Measurements from ENCODE around the gene DIDO1. TPM values are rescaled to one million over a fixed set of nuclear protein-coding genes. Genes with fewer than 3 reads are reported as not detected.
A peak's percentile ranks its signal among the peaks of the same experiment; 100 is the strongest.
"Not testable (repeated sequence)": the region's sequence is repeated elsewhere in the genome, so short reads cannot be mapped to it uniquely, and the experiment has no call there.

Gene DIDO1
- total RNA-seq, 1 donor from 2014 or later, result 22.8 TPM

DNA sequence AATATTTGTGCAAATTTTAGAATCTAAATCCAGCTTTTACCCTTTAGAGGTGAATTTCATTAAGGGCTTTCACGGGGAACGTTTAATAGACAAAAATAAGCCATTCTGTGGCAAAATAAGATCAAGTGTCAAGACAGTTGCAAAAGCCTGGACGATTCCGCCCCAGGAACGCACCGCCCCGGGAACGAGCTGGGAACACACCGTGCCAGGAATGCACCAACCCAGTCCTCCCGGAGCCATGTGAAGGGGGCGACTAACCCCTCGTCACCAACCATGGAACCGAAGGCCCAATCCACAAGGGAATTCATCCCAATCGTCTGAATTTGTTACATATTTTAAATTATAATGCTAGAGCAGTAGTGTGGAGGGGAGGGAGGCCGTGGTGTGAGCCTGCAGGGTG, 43.9 kb downstream of the DIDO1 start:
- ATAC-seq (no peak), DNase-seq (ENCODE audit: low spot score) (no peak)

DNA sequence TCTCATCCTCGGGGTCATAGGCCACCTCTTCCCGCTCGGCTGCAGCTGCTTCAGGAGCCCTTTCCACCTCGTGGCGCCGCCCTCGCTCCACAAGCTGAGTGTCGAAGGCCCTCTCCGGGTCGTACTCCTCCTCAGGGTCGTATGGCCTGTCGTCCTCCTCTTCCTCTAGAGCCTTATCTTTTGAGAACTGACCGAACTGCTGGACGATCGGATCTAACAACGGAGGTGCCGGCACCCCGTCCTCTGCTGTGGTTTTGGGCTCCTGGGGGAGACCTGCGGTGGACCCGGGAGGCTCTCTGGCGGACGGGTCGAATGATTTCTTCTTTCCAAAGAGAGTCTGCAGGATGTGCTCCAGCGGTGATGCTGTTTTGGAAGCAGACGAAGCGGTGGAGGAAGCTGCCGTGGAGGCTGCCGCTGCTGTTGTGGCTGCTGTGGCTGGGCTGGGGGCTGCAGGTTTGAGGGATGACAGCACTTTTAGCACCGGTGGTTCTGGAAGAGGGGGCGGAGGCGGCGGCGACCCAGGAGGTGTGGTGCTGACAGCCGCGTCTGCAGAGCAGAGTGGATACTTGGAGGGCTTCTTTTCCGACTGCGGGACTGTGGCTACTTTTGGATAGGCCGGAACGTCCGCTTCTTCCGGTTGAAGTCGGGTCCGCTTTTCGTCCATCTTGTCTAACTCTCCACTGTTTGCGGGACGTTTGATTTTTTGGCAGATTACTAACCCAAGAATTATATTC, 44.5 kb downstream of the DIDO1 start:
- ATAC-seq (no peak), DNase-seq (ENCODE audit: low spot score) (no peak)

DNA sequence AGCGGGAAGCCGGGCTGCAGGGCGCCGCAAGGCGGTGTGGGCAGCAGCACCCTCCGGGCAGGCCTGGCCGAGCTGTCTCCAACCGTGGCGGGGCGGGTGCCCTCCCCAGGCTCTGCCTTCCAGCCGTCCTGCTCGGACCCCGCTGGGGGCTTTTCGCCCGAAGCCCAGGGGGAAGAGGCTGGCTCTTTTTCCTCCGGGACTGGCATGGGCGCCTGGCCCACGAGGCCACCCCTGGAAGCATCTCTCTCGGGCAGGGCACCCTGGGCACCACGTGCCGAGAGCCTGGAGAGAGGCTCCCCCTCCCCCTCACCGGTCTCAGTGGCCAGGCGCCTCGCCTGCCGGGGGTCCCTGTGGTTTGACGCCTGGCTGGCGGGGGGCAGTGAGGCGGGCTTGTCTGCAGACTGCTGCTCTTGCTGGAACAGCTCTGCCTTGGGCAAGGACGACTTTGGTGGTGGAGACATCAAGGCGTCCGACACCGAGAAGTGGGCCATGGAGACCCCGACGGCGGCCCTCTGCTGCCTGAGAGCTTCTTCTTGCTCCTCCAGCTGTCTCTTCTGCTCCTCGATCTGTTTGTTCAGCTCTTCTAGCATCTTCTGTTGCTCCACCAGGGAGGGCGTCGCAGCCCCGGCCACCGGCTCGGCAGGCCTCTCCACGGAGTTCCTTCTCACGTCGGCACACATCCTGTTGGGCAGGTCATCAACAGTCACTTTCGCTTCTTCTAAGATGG, 45.2 kb downstream of the DIDO1 start:
- no peak for ATAC-seq

DNA sequence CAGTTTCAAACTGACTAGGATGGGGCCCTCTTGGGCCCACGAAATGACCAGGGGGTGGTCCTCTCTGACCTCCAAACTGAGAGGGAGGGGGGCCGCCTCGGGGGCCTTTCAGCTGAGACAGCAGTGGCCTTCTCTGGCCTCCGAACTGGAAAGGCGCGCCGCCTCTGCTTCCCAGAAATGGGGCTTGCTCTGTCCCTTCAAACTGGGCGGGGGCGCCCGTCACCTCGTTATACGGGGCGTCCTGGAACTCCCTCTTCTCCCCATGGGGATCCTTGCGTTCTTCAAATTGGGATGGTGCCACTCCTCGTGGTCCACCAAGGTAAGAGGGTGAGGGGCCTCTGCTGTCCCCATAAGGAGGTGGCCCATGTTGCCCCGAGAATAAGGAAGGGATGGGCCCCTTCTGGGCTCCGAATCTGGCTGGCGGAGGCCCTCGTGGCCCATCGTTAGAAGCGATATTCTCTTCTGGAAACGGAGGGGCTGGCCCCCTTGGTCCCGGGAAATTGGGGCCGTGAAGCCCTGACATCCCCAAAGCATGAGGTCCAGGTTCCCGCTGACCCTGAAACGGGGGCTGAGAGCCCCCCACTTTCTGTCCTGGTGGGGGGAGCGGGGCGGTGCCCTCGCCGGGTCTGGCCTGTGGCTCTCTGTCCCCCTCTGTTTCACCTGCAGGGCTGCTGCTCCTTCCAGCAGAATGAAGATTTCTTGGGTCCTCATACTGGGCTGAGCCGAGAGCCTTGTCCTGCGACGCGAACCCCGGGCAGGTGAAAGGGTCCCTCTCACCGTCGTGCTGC, 46.0 kb downstream of the DIDO1 start:
- no peak for DNase-seq (ENCODE audit: low spot score)

More for the DNA sequence above, 45.2 kb downstream of the DIDO1 start:
- no peak for DNase-seq (ENCODE audit: low spot score)

DNA sequence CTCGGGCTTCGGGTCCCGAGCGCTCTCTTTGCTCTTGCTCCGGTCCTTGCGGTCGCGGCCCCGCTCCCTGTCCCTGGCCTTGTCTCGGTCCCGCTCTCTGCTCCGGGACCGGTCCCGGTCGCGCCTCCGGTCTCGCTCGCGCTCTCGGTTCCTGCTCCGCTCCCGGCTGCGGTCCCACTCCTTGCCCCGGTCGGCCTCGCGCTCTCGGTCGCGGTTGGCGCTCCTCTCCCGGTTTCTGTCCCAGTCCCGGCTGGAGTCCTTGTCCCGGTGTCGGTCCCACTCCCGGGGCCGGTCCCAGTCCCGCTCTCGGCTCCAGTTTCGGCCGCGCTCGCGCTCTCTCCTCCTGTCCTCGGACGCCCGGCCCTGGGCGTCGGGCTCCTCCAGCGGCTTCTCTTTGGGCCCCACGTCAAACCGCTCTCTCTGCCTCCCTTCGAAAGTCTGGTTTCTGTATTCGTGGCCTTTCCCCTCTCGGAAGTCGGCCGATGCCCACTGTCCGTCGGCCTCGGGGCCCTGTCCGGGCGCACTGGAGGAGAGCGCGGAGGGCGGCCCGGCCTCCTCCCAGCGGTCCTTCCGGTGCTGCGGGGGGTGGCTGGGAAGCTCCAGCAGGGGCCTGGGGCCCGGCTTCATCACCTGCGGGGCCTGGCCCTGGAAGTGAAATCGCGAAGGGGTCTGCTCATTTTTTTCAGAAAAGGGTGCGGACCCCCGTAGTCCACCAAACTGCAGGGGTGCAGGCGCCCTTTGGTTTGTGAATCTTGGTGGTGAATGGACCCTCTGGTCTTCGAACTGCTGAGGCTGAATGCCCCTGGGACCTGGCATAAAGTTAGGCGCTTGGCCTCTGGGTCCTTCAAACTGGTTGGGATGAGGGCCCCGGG, 46.8 kb downstream of the DIDO1 start:
- ATAC-seq, result no peak
- DNase-seq (ENCODE audit: low spot score), result no peak

More for the DNA sequence above, 46.0 kb downstream of the DIDO1 start:
- no peak for ATAC-seq

DNA sequence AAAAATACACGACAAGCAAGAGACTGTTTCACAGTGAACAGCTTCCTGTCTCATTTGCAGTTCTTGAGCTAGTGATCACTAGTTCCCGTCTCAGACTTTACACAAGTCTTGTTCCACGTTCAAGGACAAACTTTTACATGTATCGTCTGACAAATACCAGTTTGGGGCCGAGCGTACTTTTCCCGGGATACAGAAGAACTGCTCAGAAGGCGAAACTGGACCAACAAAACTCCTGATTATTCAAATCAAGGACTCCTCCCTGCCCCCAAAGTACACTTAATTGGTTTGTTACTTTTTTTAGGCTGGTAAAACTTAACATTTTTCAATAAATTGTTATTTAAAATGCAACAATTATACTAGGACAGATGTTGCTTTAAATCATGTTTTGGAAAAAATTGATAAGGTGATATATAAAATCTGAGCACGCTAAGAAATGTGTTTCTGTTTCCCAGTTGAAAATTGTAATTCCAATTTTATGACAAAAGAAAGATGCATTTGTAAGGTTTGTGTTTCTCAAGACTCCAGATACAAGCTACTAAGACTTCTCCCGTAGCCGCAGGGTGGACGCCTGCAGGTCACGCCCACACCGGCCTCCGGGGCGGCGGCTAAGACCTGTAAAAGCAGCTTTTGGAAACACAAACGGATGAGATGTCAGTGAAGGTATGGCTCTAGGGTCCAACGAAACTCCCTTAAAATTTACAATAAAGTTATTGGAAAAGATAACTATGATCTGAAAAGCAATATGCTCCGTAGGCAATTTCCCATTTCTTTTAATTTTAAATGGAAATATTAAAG, 47.9 kb downstream of the DIDO1 start:
- DNase-seq (ENCODE audit: low spot score), result no peak
- ATAC-seq, result no peak

DNA sequence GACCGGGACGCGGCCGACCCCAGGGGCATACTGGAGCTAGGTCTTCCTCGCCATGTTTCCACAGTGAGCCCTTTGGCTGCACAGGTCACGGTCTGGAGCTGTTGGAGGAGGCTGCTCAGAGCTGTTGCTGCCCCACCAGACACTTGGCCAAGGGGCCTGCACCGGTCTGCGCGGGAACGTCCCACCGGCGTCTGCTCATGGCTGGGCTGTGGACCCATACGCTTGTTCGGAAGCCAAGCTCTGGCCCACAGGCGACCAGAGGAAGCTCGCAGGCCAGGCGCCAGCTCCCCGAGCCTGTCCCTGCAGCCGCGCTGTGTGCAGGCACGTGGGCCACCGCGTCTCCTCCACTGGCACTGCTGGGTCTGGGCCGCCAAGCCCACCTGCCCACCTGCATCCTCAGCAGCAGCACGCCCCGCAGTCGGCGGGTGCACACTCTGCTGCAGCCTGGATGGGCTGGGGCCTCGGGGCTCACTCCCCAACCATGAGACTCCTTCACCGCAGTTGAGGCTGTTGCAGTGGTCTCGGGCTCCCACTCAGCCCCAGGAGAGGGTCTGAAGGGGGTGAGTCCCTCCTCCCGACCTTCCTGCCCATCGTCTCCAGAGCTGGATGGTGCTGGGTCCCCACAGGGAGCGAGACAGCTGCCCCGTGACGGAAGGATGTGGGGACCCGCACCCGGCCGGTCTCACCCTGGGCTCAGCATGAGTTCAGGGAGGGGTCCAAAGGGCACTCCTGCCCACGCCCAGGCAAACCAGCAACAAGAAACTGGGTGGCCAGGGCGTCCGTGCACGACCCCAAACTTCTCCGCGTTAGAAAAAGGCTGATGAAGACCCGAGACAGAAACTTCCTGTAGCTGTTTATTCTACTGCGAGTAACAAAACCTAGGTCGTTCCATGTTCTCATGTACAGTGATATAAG, 49.1 kb downstream of the DIDO1 start:
- DNase-seq (ENCODE audit: low spot score), result no peak
- peak; percentile 24 for ATAC-seq

DNA sequence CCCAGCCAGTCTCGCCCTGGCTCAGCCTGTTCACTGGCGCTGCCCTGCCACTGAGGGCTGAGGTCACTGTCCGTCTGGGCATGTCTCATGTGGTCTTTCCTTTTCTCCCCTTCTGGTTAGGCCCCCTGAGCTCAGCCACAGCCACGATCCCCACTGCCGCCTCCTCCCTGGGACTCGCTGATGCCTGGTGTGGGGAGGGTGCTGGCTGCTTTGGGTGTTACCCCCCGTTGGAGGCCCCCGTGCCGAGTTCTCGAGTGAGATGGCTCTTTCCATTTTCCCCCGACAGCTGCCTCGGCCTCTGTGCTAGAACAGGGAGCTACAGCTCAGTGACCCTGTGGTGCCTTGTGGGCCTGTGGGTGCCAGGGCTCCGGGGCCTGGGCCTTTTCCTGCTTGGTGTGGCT, 49.8 kb downstream of the DIDO1 start:
- ATAC-seq (no peak), DNase-seq (ENCODE audit: low spot score) (no peak)

DNA sequence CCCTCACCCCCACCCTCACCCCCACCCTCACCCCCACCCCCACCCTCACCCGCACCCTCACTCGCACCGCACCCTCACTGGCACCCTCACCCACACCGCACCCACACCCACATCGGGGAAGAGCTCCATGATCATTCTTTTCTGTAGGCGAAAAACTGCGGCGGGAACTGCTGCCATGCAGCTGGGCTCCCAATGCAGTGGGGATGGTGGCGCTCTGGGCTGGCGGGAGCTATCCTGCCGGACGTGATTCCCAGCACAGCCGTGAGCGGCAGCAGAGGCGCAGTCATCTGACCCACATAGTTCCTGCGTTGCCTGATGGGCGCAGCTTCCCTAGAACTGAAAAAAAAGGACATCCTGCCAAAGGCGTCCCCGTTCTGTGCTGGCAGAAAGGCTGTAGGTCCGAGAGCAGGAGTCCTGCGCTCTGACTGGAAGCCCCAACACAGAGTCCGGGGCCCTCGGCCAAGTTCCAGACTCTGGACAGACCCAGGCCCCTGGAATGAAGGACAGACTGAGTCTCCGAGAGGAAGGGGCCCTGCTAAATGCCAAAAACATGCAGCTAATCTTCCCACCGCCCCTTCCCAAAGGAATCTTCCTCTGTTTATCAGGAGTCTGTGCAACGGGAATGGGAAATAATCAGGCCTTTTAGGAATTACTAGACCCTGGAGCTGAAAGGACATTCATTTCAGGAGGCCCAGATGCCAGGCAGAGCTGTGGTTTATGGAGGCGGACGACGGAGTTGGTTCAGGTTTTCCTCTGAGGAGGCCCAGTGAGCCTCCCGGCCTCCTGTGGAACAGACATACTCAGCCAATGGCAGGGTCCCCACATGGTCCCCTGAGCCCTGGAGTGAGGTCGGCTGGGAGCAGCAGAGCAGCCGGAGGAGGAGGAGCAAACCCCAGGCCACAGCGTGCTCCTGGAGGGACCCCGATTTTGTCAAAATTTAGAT, 50.6 kb downstream of the DIDO1 start:
- peak; percentile 75 for DNase-seq (ENCODE audit: low spot score)
- ATAC-seq, result peak; percentile 89

DNA sequence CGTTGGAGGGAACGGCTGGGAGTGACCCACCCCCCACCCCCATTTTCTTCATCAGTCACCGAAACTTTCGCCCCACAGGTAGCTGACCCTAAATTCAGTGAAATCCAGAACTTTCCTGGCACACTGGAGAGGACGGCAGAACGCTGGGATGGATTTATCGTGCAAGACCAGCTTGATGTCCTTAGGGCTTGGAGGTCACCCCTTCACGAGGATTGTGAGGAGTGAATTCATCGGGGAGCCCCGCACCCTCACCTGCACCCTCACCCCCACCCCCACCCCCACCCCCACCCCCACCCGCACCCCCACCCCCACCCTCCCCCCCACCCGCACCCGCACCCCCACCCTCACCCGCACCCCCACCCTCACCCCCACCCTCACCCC, 51.4 kb downstream of the DIDO1 start:
- no peak for ATAC-seq
- no peak for DNase-seq (ENCODE audit: low spot score)

DNA sequence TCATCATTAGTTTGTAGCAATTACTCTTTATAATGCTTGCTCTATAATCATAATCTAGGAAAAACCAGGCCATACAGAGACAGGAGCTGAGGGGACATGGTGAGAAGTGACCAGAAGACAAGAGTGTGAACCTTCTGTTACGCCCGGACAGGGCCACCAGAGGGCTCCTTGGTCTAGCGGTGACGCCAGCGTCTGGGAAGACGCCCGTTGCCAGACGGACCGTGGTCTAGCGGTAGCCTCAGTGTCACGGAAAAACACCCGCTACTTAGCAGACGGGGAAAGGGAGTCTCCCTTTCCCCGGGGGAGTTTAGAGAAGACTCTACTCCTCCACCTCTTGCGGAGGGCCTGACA, 52.6 kb downstream of the DIDO1 start:
- ATAC-seq; DNase-seq (ENCODE audit: low spot score): not testable (repeated sequence)

DNA sequence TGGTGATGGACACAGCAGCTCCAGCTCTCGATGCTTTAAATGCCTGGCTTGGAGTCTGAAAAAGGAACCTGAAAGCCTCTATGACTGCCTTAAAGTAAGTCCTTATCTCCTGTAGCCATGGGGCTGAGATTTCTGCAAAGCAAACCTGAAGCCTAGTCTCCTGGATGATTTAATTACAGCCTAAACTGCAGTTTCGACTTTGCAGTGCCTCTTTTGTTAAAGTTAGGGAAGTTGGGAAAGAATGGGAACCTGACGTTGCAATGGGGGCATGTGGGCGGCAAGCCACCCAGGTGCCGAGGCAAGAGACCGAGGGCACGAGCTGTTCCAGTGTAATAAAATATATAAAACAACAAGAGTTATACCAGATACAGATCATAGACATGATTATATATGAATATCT, 53.0 kb downstream of the DIDO1 start:
- DNase-seq (ENCODE audit: low spot score), result no peak

DNA sequence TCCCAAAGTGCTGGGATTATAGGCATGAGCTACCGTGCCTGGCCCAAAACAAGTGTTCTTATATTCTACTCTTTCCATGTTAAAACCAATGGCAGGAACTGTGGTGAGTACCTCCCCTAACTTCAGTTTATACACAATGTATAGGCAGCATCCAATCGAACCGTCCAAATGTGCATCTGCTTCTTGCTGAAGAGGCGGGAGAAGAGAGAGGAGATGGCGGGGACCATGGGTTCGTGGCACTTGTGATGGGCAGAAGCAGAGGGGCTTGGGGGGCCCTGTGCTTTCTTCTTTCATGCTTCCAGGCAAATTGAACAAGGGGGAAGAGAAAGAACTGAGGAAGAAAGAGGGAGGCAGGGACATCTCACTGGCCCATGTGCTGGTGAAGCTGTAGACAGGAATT, 53.4 kb downstream of the DIDO1 start:
- no peak for ATAC-seq
- no peak for DNase-seq (ENCODE audit: low spot score)

More for the DNA sequence above, 53.0 kb downstream of the DIDO1 start:
- ATAC-seq, result no peak

DNA sequence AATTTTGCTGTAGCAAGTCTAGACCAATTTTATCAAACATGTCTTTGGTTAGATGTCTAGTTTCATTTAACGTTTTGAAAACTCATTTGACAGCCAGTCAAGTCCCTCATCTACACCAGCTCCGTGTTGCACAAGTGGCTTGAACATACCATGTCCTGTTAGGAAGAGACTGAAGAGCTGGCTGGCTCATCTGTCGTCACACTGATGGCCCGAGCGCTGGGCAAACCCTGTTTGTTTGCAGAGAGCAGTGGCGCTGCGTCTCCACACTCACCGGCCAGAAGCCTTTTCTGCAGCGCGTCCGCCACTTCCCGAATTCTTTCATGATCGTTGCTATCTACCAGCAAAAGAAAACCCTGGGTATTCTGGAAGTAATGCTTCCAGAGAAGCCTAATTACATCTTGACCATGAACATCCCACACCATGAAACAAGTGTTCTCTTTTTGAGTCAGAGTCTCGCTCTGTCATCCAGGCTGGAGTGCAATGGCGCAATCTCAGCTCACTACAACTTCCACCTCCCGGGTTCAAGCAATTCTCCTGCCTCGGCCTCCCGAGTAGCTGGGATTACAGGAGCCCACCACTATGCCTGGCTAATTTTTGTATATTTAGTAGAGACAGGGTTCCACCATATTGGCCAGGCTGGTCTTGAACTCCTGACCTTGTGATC, 54.0 kb downstream of the DIDO1 start:
- no peak for DNase-seq (ENCODE audit: low spot score)
- ATAC-seq, result peak; percentile 82

DNA sequence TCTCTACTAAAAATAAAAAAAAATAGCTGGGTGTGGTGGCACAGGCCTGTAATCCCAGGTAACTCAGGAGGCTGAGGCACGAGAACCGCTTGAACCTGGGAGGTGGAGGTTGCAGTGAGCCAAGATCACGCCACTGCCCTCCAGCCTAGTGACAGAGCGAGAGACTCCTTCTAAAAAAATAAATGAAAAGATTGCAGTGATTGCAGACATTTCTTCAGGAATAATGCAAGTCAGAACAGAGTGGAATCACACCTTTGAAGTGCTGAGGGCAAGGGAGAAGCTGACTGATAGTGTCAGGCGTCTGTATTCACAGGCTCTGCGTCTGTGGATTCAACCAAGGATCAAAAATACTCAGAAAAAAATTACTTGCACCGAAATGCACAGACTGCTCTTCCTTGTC, 62.1 kb downstream of the DIDO1 start:
- ATAC-seq (no peak), DNase-seq (ENCODE audit: low spot score) (no peak)

DNA sequence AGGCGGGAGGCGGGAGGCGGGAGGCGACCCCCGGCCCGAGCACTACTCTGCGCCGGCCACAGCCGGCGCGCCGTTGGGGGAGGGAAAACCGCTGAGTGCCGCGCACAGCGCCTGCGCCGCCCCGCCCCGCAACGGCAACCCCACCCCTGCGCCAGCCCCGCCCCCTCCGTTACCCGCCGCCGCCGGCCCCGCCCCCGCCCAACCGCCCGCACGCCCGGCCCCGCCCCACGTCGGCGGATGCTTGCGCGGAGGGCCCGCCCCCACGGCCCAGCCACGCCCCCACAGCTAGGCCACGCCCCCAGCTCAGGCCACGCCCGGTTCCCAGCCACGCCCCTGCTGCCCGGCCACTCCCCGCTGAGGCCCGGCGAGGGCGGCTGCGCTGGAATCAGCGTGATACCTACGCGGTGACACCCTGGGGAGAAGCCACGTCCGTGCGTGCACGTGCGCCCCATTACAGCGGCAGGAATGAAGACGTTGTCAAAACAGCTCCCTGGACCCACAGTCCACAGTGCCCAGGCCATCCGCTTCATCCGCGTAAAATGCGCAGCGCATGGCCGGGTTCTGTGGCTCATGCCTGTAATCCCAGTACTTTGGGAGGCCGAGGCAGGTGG, 64.5 kb downstream of the DIDO1 start, which contains the start of gene TCFL5:
Gene TCFL5, minus strand, starts transcription at position 97 of the 611 bp plus-strand sequence. CDS start 152 bp downstream, outside the sequence.
- peak; percentile 98 for ATAC-seq
- peak; percentile 96 for DNase-seq (ENCODE audit: low spot score)
